Stimulated activated CD8-positive, alpha-beta memory T cell treated with anti-CD3 and anti-CD28 coated beads, Interleukin-7, amount 100 ng/mL, for 24 hours (primary cell): ENCODE measurements around the gene RASAL2.
"Not testable (repeated sequence)": the region's sequence is repeated elsewhere in the genome, so short reads cannot be mapped to it uniquely, and the experiment has no call there.

ENCODE experiments used
- DNase-seq: peaks from one replicate; pipeline ENCODE4 v3.0.0-alpha.2; 2020; ENCODE audit warnings: low read depth

RASAL2 gene

DNA sequence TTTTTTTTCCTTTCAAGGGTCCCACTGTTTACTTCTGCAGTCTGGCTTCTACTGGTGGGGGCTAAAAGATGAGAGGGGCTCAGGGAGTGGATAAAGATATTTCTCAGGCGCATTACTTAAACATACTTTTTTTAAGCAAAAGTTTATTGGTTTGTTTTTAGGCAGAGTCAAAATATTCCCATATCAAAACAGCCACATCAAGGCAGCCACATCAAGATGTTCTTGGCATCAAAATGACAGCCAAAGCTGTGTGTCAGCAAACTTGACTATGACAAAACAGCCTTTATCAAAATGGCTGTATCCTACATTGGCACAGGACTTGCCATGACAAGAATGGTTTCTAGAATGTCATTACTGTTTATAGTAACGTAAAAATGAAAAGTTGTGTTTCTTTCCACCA lies 22.1 kb upstream of the RASAL2 start:
- DNase-seq, result no peak

DNA sequence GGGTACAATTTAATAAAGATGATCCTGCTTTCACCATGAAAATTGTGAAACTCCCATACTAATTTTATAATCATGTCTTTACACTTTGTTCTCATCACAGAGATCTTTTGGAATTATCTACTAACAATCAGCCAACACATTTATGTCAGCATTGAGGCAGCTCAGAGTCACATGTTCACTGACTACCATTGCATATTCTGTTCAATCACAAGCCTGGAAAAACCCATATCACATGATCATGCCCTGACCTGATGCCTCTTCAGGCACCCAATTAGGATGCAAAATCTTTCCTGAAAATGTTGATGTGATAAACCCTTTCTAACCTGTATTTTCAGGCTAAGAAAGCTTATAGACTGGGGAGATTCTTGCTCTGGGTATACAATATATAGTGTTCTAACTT lies 21.6 kb upstream of the RASAL2 start:
- no peak for DNase-seq

DNA sequence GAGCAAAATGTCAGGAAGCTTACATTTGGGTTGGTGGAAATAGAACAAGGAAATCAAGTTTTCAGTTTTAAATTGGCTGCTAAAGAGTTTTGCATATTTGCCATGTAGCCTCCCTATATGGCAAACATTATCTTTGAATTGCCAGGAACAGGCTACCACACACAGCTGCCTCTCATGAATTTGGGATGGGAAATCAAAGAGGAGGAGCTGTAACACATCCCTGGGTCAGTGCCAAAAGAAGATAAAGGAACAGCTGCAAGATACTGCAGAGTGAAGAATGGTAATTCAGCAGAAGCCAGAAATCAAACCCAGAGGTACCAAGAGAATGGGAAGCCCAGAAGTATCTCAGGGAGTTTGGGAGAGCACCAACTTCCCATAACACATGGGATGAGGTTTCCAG lies 18.6 kb upstream of the RASAL2 start:
- DNase-seq, result no peak

DNA sequence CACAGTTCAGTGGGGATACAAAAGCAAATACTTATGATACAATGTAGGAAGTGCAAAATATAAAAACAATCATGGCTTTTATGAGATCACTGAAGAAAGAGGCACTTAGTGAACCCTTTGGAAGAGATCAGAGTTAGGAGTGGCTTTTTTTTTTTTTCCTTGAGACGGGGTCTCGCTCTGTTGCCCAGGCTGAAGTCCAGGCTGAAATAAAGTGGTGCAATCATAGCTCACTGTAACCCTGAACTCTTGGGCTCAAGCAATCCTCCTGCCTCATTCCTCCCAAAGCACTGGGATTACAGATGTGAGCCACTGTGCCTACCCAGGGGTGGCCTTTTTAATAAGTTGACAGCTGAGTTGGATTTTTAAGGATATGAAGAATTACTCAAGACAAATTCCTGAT lies 17.3 kb upstream of the RASAL2 start:
- DNase-seq, result no peak

DNA sequence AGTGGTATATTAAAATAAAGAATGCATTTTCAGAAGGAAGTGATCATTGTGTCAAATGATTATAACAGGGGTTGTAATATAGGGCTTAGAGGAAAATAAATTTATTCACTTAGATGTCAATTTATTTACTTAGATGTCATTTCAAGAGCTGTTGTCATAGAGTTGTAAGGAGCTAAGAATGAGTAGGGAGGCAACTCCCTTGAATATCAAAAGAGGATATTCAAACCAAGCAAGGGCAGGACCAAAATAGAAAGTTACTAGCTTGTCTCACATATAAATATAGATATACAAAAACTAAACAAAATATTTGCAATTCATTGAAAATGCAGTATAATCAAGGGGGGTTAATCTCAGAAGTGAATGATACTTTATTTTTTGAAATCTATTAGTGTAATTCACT lies 16.0 kb upstream of the RASAL2 start:
- DNase-seq, result no peak

DNA sequence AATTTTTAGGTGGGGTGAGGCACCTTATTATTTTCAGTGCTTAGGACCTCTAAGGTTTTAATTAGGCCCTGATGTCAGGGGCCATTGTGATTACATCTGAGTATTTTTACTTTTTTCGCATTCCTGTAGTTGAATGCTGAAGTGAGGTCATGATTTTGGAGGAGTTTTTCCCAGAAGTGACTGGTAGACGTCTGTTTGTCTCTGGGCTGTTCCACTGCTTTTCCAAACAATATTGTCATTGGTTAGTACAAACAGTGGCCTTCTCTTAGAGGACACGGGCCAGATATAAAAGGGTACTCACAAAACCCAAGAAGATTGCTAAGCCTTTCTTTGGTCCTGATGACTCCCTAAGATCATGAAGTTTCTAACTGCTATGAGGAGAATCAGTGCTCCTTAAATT lies 7.6 kb upstream of the RASAL2 start:
- no peak for DNase-seq

DNA sequence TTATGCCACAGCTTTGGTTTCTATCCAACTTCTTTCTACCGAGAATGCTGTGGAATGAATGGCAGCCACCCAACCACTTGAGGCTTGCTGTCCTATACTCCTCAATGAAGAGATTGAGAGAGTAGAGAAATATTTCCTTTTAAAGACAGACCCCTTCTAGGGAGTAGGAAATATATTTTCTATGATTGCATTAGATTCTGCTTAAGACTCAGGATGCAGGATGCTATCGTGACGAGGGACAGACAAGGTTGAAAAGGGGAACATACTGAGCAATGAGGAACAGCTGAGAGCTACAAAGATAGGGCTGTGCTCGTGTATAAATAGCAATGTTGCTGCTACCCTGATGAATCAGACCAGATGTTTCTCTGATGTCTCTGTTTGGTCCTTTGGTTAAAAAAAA lies 7.1 kb upstream of the RASAL2 start:
- DNase-seq, result no peak

DNA sequence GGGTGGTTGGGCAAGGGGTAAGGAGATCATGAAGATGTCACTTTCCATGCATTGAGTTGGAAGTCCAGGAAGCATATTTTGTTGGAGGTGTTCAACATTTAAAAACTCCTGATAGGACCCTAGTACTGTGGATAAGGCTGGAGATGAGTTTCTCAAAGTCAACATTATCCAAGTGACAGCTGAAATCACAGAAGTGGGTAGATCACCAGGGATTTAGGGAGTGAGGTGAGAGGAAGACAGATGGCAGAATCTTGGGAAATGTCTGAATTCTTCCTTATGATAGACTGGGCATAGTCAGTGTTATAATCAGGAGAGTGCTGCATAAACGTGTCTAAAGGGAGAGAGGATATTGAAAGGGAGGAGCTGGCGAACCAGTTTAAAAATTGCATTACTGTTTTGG lies 5.3 kb upstream of the RASAL2 start:
- no peak for DNase-seq

DNA sequence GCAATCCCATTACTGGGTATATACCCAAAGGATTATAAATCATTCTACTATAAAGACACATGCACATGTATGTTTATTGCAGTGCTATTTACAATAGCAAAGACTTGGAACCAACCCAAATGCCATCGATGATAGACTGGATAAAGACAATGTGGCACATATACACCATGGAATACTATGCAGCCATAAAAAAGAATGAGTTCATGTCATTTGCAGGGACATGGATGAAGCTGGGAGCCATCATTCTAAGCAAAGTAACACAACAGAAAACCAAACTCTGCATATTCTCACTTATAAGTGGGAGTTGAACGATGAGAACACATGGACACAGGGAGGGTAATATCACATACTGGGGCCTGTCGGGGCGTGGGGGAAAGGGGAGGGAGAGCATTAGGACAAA lies 2.5 kb upstream of the RASAL2 start:
- not testable (repeated sequence) for DNase-seq

DNA sequence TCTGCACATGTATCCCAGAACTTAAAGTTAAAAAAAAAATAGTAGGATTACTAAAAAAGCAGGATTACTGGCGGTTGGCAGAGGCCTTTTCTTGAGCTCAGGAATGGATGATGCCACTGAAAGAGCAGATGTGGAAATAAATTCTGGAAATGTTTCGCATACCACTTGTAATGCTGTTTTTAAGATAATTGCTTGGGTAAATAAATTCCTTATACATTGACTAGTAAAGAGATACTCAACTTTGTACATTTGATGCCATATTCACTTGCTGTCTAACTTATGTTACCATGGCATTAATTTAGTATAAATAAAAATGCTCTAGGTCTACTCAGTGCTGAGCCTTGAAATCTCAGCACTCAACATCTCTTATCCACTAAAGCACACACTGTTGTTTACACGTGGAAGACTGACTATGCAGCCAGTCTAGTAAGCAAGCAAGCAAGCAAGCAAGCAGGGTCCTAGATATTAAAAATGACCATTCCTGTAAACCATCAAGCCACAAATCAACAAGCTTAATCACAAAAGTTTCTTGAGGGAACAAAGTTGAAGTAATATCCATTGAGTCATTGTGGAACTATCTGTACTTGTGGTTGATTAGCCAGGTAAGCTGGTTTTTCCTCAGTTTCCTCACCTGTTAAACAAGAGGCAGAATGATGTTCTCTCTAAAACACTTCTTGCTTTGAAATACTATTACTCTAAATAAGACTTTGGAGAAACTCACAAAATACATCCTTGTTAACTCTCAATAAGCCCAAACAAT lies 1.7 kb upstream of the RASAL2 start:
- DNase-seq, result no peak

DNA sequence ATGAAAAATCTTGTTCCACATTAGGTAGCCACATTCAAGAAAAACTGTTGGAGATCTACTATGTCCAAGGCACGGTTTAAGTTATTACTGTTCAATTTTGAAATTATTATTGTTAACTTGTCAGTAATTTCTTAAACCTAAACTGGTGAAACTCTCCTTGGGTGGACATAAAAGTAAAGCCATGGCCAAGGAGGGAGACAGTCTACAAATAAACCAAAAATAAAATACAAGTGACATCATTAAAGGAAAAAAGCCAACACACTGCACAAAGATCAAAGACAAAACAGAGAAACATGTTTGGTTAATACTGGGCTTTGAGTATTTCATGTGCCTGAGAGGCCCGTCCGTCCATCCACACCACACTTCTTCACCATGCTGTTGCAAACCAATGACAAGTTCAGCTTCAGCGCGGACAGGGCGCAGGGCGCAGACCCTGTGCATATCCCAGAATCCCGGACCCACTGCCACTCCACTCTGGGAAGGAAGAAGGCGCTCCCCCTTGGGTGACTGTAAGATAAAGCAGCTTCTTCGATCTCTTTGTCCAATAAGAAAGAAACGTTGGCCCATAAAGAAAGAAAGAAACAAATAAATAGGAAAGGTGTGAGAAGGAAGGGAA lies 918 bp upstream of the RASAL2 start:
- no peak for DNase-seq

DNA sequence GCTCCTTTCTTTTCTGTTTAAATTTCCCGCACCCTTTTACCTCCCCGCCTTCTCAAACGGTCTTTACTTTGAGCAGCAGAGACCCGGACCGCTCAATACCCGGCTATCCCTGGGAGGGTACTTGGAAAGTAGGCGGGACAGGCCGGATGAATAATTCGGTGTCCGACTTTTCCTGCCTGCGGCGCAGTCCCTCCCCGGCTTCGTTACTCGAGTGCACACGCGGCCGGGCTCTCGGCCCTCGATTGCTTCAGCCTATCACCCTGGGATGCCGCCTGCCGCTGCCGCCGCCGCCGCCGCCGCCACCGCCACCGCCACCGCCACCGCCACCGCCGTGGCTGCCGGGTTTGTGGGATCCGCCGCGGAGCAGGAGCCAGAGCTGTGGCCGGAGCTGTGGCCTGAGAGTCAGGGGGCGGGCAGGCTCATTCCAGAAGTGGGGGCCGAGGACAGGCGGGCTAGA lies 382 bp upstream of the RASAL2 start:
- DNase-seq, result peak; percentile 7

DNA sequence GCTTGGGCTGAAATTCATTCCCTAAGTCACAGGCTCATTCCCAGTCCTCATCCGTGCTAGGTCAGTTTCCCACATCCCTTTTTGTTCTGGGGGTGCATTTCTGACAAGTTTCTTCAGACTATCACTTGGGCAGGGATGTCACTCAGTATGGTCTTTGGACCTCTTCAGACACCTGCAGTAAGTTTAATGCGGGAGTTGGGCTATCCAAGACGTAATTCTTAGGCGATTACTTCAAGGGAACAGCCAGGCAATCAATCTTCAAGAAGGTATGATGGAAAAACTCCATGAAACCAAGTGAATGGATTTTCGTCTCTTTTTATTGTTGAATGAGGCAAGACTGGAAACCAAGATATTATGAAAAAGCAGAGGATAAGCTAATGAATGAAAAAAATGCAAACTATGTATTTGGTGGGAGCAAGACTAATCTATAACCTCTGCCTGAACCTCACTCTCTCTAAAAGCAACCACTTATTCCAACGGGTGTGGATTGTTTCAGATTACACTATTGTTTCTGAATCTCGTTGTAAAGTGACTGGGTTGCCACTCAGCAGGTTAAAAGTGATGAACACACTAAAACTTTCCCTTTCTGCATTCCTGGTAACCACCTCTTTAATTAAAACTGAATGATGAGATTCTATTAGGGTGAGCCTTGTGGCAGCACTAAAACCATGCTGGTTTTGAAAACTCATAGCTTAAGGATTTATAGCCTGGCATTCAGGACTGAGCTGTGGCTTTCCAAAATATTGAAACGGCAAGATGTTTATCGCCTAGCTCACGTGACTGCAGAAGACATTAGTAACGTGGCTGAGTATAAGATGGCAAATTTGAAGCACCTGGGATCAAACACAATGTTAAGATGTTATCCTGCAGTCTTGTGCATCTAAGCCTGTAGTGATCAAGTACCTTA lies 1.1 kb downstream of the RASAL2 start:
- no peak for DNase-seq

DNA sequence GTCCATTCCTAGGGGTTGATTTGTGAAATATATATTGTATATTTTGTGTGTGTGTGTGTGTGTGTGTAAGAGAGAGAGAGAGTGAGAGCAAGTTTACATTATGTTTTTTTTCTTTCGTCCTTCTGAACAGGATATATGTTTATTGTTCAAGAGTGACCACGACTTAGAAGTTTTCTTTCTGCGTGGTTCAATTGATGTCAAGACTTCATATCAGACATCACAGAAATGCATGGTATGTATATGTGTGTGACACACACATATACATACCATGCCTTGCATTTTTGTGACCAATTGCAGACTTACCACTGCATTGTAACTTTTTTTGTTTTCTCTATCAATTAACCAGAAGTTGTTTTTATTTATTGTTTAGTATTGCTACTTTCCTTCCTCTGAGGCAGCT lies 2.5 kb downstream of the RASAL2 start:
- DNase-seq, result no peak

DNA sequence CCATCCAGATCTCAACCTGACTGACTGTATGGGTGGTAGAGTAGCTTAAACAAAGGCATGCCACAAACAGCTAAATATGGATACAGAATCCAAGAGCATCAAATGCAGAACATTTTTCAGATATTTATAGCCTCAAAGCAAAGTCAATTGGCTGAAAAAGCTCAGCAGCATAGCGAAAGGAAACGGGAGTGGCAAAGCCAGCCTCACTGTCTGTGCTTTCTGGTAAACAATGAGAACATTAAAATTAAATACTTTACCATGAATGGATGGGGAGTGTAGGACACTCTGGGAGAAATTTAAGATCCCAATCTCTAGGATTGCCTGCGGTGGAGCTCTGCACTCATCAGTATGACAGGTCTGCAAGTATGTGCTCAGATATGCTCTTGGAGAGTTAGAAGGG lies 4.4 kb downstream of the RASAL2 start:
- no peak for DNase-seq

DNA sequence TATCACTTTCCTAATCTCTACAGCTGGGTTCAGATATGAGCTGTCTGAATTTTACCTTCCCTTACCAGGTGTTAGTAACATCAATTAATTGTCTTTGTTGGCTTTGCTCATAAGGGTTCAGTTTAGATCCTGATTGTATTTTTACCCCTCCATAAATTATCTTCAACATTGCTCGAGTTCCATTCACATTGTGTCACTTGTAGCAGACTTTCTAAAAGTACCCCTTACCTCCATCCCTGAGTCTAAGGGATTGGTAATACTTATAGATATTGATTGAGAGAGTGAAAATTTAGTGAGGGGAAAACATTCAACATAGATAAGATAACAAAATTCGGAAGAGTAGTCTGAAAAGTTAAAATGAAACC lies 7.3 kb downstream of the RASAL2 start:
- no peak for DNase-seq

DNA sequence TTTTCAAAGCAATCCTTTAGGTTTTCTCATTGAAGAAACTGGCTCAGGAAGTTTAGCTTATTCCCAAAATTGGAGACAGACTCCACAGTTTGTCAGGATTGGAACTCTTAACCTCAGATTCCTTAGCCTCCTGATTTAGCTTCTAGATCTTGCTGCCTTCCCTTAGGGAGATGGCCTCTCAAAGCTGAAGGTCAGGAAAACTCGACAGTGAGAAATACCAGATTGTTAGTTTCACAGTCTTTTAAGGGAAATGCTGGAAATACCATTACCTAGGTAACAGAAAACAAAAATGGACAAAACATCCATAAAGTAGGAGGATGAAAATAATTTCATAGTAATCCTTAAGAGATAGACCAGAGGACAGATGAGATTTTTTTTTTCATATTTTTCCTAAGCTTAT lies 7.8 kb downstream of the RASAL2 start:
- DNase-seq, result no peak

DNA sequence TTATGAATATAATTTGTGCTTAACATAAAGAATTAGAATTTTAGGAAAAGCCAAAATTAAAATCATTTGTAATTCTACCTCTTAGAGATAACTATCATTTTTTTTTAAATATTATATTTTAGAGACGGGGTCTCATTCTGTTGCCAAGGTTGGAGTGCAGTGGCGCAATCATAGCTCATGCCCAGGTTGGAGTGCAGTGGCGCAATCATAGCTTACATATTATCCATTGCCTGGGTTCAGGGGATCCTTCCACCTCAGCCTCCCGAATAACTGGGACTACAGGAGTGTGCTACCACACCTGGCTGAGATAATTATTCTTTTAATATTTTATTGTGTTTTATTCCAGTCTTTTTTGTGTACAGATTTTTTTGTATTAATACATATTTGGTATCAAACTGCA lies 8.3 kb downstream of the RASAL2 start:
- DNase-seq, result no peak

DNA sequence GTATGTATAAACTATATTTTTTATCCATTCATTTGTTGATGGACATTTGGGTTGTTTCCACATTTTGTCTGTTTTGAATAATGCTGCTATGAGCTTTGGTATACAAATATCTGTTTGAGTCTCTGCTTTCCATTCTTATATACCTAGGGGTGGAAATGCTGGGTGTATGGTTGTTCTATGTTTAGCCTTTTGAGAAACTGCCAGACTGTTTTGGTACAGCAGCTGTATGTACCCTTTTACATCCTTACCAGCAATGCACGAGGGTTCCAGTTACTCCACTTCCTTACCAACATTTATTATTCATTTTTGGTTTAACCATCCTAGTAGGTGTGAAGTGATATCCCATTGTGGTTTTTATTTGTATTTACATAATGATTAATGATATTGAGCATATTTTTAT lies 13.9 kb downstream of the RASAL2 start:
- DNase-seq, result no peak

DNA sequence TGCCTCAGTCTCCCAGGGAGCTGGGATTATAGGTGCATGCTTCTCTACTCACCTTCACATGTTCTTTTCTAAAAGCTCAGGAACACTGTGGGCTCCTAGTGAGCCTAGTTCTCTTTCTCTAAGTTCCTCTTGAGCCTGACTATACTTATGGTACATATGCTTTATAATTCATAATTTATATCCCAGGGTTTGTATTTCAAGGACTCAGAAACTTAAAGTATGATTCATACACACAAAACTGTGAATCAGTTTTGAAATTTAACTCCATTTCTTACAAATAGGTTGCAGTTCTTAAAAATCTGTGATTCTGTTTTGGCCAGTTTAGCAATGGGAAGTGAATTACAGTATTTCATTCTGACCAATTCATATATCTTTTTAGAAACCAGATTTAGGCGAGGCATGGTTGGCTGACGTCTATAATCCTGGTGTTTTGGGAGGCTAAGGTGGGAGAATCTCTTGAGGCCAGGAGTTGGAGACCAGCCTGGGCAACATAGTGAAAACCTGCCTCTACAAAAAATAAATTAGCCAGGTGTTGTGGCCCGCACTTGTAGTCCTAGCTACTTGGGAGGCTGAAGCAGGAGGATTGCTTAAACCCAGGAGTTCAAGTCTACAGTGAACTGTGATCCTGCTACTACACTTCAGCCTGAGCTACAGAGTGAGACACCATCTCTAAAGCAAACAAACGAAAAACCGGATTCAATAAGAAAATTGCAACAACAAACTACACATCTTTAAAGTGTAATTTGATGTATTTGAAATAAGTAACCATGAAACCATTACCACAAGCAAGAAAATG lies 15.6 kb downstream of the RASAL2 start:
- DNase-seq, result no peak

DNA sequence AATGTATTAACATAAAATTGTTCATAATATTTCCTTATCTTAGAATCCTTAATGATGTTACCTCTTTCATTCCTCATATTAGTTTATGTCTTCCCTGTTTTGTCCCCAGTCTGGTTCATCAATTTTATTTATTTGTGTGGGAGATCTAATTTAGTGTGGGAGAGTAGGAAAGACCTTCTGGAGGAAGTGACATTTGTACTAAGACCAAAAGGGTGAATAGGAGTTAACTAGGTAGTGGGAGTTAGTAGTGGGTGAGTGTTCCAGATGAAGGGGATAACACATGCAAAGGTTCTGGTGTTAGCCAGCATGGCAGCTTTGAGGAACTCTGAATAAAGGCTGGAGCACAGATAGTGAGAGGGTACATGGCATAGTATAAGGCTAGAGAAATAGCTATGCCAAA lies 21.4 kb downstream of the RASAL2 start:
- DNase-seq, result no peak

DNA sequence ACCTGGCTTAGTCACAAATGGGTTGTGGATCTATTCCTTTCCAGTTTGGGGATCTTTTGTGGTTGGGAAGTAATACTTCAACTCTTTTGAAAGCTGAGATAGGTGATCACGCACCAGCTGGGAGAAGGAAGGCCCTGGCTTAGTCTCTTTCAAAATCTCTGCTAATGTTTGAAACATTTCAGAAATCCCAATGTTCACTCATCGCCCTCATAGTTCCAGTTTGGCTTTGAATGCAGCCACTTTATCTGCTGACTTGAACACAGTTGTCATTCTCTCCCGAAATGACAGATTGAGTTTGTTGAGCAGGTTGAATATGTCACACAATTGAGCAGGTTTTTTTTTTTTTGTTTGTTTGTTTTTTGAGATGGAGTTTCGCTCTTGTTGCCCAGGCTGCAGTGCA lies 24.6 kb downstream of the RASAL2 start:
- DNase-seq, result no peak
